A549 (cell line): ENCODE data around the gene STAC. TPM values are rescaled to one million over a fixed set of nuclear protein-coding genes. Genes with fewer than 3 reads are reported as not detected.
"Not testable (repeated sequence)": the region's sequence is repeated elsewhere in the genome, so short reads cannot be mapped to it uniquely, and the experiment has no call there.

ENCODE experiments used
- ATAC-seq, 2 experiments: fragments of 200-7000 bp in 1 of 2; fragments of >200 bp in 1 of 2; cut with Nextera tagmentation in 1 of 2; cut with Tn5 transposase in 1 of 2; 3 replicates each; pipeline versions ENCODE4 v1.8.0 to v1.9.1; 2018 to 2020; ENCODE audit warnings: mild to moderate bottlenecking in 1 of 2, moderate library complexity in 1 of 2
- CTCF ChIA-PET: fragments of 300-600 bp; sonication (Branson Sonifier 250); formaldehyde crosslinking; extraction: SDS; loops from one replicate; lab custom pipeline; 2021; ENCODE audit warnings: antibody characterized with exemption, inconsistent platforms; lab: Yijun Ruan, JAX
- POLR2A ChIA-PET: fragments of 350-600 bp; formaldehyde crosslinking; extraction: SDS; loops from one replicate; lab custom pipeline; 2021; ENCODE audit warnings: antibody characterized with exemption, inconsistent platforms; lab: Yijun Ruan, JAX
- DNase-seq, 2 experiments: peaks; one replicate each; pipeline versions ENCODE4 v3.0.0 to v3.0.0-alpha.2; 2011 to 2016; ENCODE audit warnings: low read depth in 1 of 2, low spot score in 1 of 2
- FAIRE-seq: peaks from 2 replicates; lab custom pipeline; 2011; peaks lifted over from hg19 to GRCh38; lab: Jason Lieb, UNC
- H3K27ac ChIP-seq, 2 experiments: fragments of >200 bp; sonication (Bioruptor Twin); formaldehyde crosslinking; 3 replicates each; pipeline ENCODE4 v1.5.1; 2016 to 2017
- H3K4me1 ChIP-seq: fragments of >200 bp; sonication (Bioruptor Twin); formaldehyde crosslinking; 3 replicates; pipeline ENCODE4 v1.6.1; 2016
- H3K4me2 ChIP-seq: fragments of >200 bp; sonication (Bioruptor Twin); formaldehyde crosslinking; 3 replicates; pipeline ENCODE4 v1.6.1; 2016
- H3K4me3 ChIP-seq: fragments of >200 bp; sonication (Bioruptor Twin); formaldehyde crosslinking; 3 replicates; pipeline ENCODE4 v1.5.1; 2016
- H3K9me3 ChIP-seq: fragments of >200 bp; sonication (Bioruptor Twin); formaldehyde crosslinking; 3 replicates; pipeline ENCODE4 v1.6.1; 2016
- CBX2 ChIP-seq: fragments of 200-600 bp; sonication (generic); IDR thresholded peaks from 2 replicates; pipeline ENCODE4 v1.6.1; 2016; ENCODE audit warnings: low read depth, mild to moderate bottlenecking, borderline replicate concordance
- CBX8 ChIP-seq: fragments of 200-600 bp; sonication (generic); IDR thresholded peaks from 2 replicates; pipeline ENCODE4 v1.6.1; 2016
- CHD2 ChIP-seq: fragments of 150-350 bp; IDR thresholded peaks from 2 replicates; pipeline ENCODE4 v1.6.1; 2014; ENCODE audit warnings: low read length; ENCODE audit not compliant: partially characterized antibody
- EHF ChIP-seq: fragments of 250-450 bp; sonication (Bioruptor Pico); IDR thresholded peaks from 2 replicates; pipeline ENCODE4 v1.5.0; 2020; ENCODE audit warnings: mild to moderate bottlenecking
- ESRRA ChIP-seq: fragments of 150-350 bp; IDR thresholded peaks from 2 replicates; pipeline ENCODE4 v1.6.1; 2014; ENCODE audit warnings: mild to moderate bottlenecking, low read length, borderline replicate concordance
- GATA3 ChIP-seq: IDR thresholded peaks from 2 replicates; pipeline ENCODE4 v1.6.1; 2012; ENCODE audit warnings: borderline replicate concordance
- JUN ChIP-seq, 2 experiments: fragments of >200 bp; sonication (Bioruptor Twin); formaldehyde crosslinking; IDR thresholded peaks; 2 replicates in 1 of 2; 3 replicates in 1 of 2; pipeline ENCODE4 v1.6.1; 2016 to 2017
- JUNB ChIP-seq: fragments of >200 bp; sonication (Bioruptor Twin); formaldehyde crosslinking; IDR thresholded peaks from 2 replicates; pipeline ENCODE4 v1.6.1; 2016
- KDM5A ChIP-seq: fragments of 200-600 bp; sonication (generic); IDR thresholded peaks from 2 replicates; pipeline ENCODE4 v1.6.1; 2016; ENCODE audit warnings: antibody characterized with exemption, mild to moderate bottlenecking
- MAZ ChIP-seq: fragments of 150-350 bp; IDR thresholded peaks from 2 replicates; pipeline ENCODE4 v1.6.1; 2014; ENCODE audit warnings: antibody characterized with exemption, low read depth, low read length, borderline replicate concordance
- MYC ChIP-seq: IDR thresholded peaks from 2 replicates; pipeline ENCODE4 v1.6.1; 2012; ENCODE audit warnings: mild to moderate bottlenecking, inconsistent platforms, low read length, improper control_type of control experiment, borderline replicate concordance
- NFE2L2 ChIP-seq: fragments of 150-350 bp; conservative IDR thresholded peaks from 2 replicates; pipeline ENCODE4 v1.6.1; 2014; ENCODE audit warnings: low read length
- PHF8 ChIP-seq: fragments of 200-600 bp; sonication (generic); IDR thresholded peaks from 2 replicates; pipeline ENCODE4 v1.6.1; 2016; ENCODE audit warnings: low read depth, mild to moderate bottlenecking, antibody characterized with exemption, moderate library complexity, borderline replicate concordance
- RAD21 ChIP-seq, 2 experiments: fragments of >200 bp in 1 of 2; sonication (Bioruptor Twin) in 1 of 2; formaldehyde crosslinking in 1 of 2; IDR thresholded peaks in 1 of 2; conservative IDR thresholded peaks in 1 of 2; 2 replicates in 1 of 2; 3 replicates in 1 of 2; pipeline ENCODE4 v1.6.1; 2012 to 2018; ENCODE audit warnings: inconsistent platforms in 1 of 2
- RNF2 ChIP-seq: fragments of 200-600 bp; sonication (generic); IDR thresholded peaks from 2 replicates; pipeline ENCODE4 v1.6.1; 2016; ENCODE audit warnings: low read depth, mild to moderate bottlenecking, antibody characterized with exemption, moderate library complexity, borderline replicate concordance
- SMC3 ChIP-seq: fragments of >200 bp; sonication (Bioruptor Twin); formaldehyde crosslinking; IDR thresholded peaks from 3 replicates; pipeline ENCODE4 v1.6.1; 2018; ENCODE audit warnings: inconsistent platforms
- TFCP2L1 ChIP-seq: fragments of 250-450 bp; sonication (Bioruptor Pico); IDR thresholded peaks from 2 replicates; pipeline ENCODE4 v1.5.0; 2021; ENCODE audit warnings: mild to moderate bottlenecking
- ZFP36 ChIP-seq: fragments of 450-650 bp; IDR thresholded peaks from 2 replicates; pipeline ENCODE4 v1.6.1; 2014; ENCODE audit warnings: borderline replicate concordance; ENCODE audit not compliant: partially characterized antibody
- ZSCAN20 ChIP-seq: fragments of 250-450 bp; sonication (Bioruptor Pico); IDR thresholded peaks from 2 replicates; pipeline ENCODE4 v1.8.0; 2022; ENCODE audit warnings: mild to moderate bottlenecking, moderate library complexity
- WGBS: methylation state at CpG from one replicate; pipeline ENCODE4 v1.1.6; 2017; ENCODE audit errors: missing lambda C conversion rate; 5-methylcytosine and 5-hydroxymethylcytosine counted together
- polyA plus RNA-seq, 4 experiments: library from polyadenylated mRNA; depleted of rRNA in 3 of 4; stranded (reverse); fragments of >200 nt; fragmentation: RNase III in 1 of 4; extraction: RNeasy Plus Mini Kit Qiagen cat#74134 plus additional on column Dnase treatment in 1 of 4; gene quantifications; 2 replicates in 3 of 4; 3 replicates in 1 of 4; pipeline ENCODE4 v1.2.3, GENCODE V29; 2011 to 2017
- TF ChIP-seq, protein P1 (sequence below): fragments of >200 bp; sonication (Bioruptor Twin); formaldehyde crosslinking; IDR thresholded peaks from 3 replicates; pipeline ENCODE4 v1.6.1; 2016
- TF ChIP-seq, protein P2 (sequence below): IDR thresholded peaks from 2 replicates; pipeline ENCODE4 v1.6.1; 2012

The STAC gene
- polyA plus RNA-seq, 2 of the 4 experiments (the other 2 are of a cell fraction) = 2.2 to 3.4 TPM

DNA sequence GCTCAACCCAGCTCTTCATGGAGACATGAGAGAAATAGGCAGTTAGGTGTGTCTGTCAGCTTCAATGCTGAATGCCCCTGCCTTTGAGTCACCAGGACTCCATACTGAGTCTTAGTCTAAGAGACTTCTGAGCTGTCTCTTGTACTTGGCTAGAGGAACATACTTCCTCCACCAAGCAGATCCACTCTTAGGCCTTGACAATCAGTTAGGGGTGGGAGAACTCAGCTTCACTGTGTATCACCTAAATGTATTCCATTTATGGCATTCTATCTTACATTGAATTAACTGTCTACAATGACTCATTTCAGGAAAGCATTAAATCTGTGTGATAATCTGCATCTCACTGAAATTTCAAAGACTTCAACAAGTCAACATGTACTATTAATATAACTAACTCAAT, 66.0 kb downstream of the STAC start:
- Histone ChIP-seq H3K4me2 (no peak overlapping the region), H3K27ac (no peak overlapping the region)
- TF ChIP-seq RAD21 (conservative IDR thresholded peaks at IDR 0.05 in 1 of 2, IDR thresholded peaks at IDR 0.05 in 1 of 2) = no peak
- TF ChIP-seq, protein P1, sequence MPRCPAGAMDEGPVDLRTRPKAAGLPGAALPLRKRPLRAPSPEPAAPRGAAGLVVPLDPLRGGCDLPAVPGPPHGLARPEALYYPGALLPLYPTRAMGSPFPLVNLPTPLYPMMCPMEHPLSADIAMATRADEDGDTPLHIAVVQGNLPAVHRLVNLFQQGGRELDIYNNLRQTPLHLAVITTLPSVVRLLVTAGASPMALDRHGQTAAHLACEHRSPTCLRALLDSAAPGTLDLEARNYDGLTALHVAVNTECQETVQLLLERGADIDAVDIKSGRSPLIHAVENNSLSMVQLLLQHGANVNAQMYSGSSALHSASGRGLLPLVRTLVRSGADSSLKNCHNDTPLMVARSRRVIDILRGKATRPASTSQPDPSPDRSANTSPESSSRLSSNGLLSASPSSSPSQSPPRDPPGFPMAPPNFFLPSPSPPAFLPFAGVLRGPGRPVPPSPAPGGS = no peak
- TF ChIP-seq MYC = no peak
- TF ChIP-seq CHD2 = no peak
- TF ChIP-seq, all 56 proteins: peak for 0
- CTCF ChIA-PET = no interaction called here
- Histone ChIP-seq H3K4me1 (peaks cover 4% of the 10 kb centered on the region; the same call in 1 of the 3 replicates), H3K9me3 (no peaks in the 10 kb centered on the region), H3K4me3 (no peak overlapping the region)
- no peak for FAIRE-seq
- POLR2A ChIA-PET = no interaction called here
- no peak for DNase-seq
- ATAC-seq = no peak

DNA sequence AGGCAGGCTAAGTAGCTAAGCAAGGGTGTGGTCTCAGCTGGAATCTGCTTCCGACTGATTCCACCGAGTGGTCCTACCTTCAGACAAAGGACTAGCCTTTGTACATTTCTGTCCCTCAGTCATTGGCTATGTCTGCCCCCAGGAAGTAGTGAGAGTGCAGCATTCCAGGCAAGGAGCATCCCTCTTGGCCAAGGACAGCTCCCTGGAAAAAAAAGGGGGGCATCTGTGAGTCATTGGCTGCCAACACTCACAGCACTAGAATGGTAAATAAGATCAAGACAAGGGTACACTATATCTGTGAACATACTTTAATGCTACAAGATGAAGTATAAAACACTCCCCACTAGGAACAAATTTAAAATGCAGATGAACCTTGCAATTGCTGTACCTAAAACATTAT, 66.8 kb downstream of the STAC start:
- no peak for ATAC-seq
- no peaks in the 10 kb centered on the region for H3K9me3 ChIP-seq
- CTCF ChIA-PET = no interaction called here
- DNase-seq = peak in 1 of 2 experiments; percentile 11
- peak overlapping the region; percentile 16; the same call in 1 of the 3 replicates for H3K4me2 ChIP-seq
- FAIRE-seq = no peak
- POLR2A ChIA-PET = no interaction called here
- WGBS = 94% methylated on average over 2 of the region's 2 CpGs
- no peak overlapping the region for H3K4me3 ChIP-seq
- H3K4me1 ChIP-seq = peaks cover 4% of the 10 kb centered on the region; the same call in 1 of the 3 replicates
- H3K27ac ChIP-seq = no peak overlapping the region
- TF ChIP-seq SMC3 = no peak

DNA sequence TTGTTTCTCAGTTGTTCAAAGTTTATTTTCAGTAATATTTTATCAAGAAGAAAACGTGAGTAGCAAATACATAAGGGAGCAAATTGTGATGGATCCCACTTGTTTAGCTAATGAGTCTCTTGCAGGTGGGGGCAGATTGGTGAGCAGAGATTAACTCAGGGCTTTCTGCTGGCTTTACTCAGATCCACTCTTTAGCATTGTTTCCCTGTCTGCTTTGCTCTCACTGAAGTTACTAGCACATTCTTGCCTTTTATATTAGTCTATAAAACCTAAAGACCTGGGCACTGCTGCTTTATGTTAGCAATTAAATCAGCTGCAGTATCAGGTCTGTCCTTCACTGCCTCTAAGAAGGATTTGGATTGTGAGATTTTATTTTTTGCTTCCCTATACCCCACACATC, 71.5 kb downstream of the STAC start:
- Histone ChIP-seq H3K9me3 (no peaks in the 10 kb centered on the region), H3K4me2 (no peak overlapping the region), H3K27ac (no peak overlapping the region), H3K4me3 (no peak overlapping the region), H3K4me1 (peaks cover 4% of the 10 kb centered on the region; the same call in 1 of the 3 replicates)
- CTCF ChIA-PET = no interaction called here
- no peak for TF ChIP-seq EHF (CRISPR knock-in tag)
- no peak for TF ChIP-seq NFE2L2
- TF ChIP-seq PHF8 = no peak
- no peak for TF ChIP-seq CBX2
- TF ChIP-seq RAD21 (conservative IDR thresholded peaks at IDR 0.05 in 1 of 2, IDR thresholded peaks at IDR 0.05 in 1 of 2) = no peak
- no peak for TF ChIP-seq MAZ
- TF ChIP-seq, protein P1 = no peak
- TF ChIP-seq RNF2 = no peak
- no peak for TF ChIP-seq ESRRA
- TF ChIP-seq TFCP2L1 (CRISPR knock-in tag) = no peak
- TF ChIP-seq JUNB = no peak
- TF ChIP-seq, protein P2, sequence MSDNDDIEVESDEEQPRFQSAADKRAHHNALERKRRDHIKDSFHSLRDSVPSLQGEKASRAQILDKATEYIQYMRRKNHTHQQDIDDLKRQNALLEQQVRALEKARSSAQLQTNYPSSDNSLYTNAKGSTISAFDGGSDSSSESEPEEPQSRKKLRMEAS = no peak
- no peak for TF ChIP-seq CBX8
- TF ChIP-seq GATA3 = no peak
- no peak for TF ChIP-seq KDM5A
- TF ChIP-seq ZSCAN20 (CRISPR knock-in tag) = no peak
- no peak for TF ChIP-seq ZFP36
- TF ChIP-seq JUN (IDR thresholded peaks at IDR 0.05) = no peak
- DNase-seq (no peak), FAIRE-seq (no peak), ATAC-seq (no peak)
- 3% methylated on average over 1 of the region's 1 CpG for WGBS
- POLR2A ChIA-PET = no interaction called here

DNA sequence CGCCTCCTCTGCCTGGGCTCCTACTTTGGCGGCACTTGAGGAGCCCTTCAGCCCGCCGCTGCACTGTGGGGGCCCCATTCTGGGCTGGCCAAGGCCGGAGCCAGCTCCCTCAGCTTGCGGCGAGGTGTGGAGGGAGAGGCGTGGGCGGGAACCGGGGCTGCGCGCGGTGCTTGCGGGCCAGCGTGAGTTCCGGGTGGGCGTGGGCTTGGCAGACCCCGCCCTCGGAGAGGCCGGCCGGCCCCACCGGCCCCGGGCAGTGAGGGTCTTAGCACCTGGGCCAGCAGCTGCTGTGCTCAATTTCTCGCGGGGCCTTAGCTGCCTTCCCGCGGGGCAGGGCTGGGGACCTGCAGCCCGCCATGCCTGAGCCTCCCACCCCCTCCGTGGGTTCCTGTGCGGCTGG, 72.9 kb downstream of the STAC start:
- H3K4me2 ChIP-seq, H3K27ac ChIP-seq, FAIRE-seq, CTCF ChIA-PET, H3K4me3 ChIP-seq, DNase-seq, ATAC-seq, H3K9me3 ChIP-seq, H3K4me1 ChIP-seq, POLR2A ChIA-PET: not testable (repeated sequence)
- WGBS = 83% methylated on average over 1 of the region's 30 CpGs

DNA sequence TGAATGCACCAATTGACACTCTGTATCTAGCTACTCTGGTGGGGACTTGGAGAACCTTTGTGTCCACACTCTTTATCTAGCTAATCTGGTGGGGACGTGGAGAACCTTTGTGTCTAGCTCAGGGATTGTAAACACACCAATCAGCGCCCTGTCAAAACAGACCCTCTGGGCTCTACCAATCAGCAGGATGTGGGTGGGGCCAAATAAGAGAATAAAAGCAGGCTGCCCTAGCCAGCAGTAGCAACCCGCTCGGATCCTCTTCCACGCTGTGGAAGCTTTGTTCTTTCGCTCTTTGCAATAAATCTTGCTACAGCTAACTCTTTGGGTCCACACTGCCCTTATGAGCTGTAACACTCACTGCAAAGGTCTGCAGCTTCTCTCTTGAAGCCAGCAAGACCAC, 73.6 kb downstream of the STAC start:
- H3K9me3 ChIP-seq, POLR2A ChIA-PET, FAIRE-seq, H3K4me3 ChIP-seq, CTCF ChIA-PET, H3K4me2 ChIP-seq, DNase-seq, H3K4me1 ChIP-seq, ATAC-seq, H3K27ac ChIP-seq: not testable (repeated sequence)
- 76% methylated on average over 6 of the region's 6 CpGs for WGBS
